ENCODE data around the gene FTO.

Gene FTO

DNA sequence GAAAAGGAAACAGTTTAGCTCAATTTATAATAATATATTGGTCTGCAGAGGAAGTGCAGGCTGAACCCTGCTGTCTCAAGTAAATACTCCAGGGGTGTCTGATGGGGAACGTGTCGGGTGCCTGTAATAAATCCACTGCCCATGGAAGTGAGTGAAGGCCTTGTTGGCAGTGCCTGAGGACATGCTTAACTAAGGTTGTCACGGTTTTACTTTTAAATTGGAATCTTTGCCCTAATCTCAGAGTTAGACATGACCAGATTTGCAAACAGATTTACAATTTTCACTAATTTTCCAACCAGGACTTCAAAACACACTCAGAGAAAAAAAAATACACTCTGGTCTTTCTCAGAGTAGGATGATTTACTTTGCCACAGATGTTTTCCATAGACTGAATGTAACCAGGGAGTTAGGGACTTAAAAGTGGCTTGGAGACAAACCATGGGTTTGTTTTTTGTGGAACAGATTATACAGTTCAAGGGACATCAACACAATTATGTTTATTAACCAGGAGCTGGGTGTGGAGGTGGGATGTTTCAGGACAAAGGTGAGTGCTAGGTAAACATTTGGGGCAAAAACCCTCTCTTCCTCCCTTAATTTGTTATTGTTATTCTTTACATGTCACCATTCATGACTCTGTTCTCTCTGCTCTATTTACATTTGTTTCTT lies 144.5 kb downstream of the FTO start:
- Histone ChIP-seq H3K36me3 (ENCODE audit: insufficient read depth, low read length) (no peaks in the 10 kb centered on the region), H3K4me1 (ENCODE audit: insufficient read depth, low read length) (peaks cover 6% of the 10 kb centered on the region), H3K9me3 (ENCODE audit: control insufficient read depth, insufficient read depth, low read length) (no peaks in the 10 kb centered on the region), H3K9ac (ENCODE audit: low read depth, low read length) (no peak overlapping the region)

DNA sequence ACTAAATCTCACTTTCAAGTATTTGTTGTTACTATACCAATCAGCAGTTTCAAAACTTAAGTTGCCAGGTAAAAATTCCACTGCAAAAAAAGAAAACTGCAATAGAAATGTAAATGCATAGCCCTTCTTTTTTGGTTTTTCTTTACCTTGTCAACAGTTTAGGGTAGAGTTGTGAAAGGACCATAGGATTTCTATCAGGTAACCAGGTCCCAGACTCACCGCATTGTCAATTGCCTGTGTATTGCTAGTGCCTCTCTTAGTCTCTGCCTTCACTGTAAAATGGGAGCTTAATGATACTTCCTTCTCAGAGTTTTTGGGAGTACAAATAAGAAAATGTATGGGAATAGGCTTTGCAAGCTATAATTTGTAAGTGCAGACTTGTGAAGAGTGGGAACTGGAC lies 145.0 kb downstream of the FTO start:
- Histone ChIP-seq H3K9me3 (ENCODE audit: control insufficient read depth, insufficient read depth, low read length) (no peaks in the 10 kb centered on the region), H3K36me3 (ENCODE audit: insufficient read depth, low read length) (no peaks in the 10 kb centered on the region), H3K9ac (ENCODE audit: low read depth, low read length) (no peak overlapping the region), H3K4me1 (ENCODE audit: insufficient read depth, low read length) (peaks cover 6% of the 10 kb centered on the region)

DNA sequence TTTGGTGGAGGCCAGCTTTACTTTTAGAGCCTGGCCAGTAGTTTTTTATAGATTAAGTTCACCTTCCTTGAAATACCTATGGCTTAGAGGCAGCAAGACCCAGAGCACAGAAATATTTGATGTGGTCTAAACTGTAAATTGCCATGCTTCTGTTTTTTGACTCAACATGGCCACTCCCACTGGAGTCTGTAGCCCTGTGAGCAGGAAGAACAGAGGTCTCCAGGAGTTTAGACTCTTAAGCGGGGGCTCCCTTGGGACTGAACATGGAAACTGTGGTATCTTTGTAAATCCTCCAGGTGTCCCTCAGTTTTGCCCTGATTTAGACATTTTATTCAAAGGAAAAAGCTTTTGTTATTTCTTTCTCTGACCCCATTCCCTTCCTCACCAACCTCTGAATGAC lies 145.6 kb downstream of the FTO start:
- Histone ChIP-seq H3K4me1 (ENCODE audit: insufficient read depth, low read length) (peaks cover 6% of the 10 kb centered on the region), H3K36me3 (ENCODE audit: insufficient read depth, low read length) (no peaks in the 10 kb centered on the region), H3K9ac (ENCODE audit: low read depth, low read length) (no peak overlapping the region)

DNA sequence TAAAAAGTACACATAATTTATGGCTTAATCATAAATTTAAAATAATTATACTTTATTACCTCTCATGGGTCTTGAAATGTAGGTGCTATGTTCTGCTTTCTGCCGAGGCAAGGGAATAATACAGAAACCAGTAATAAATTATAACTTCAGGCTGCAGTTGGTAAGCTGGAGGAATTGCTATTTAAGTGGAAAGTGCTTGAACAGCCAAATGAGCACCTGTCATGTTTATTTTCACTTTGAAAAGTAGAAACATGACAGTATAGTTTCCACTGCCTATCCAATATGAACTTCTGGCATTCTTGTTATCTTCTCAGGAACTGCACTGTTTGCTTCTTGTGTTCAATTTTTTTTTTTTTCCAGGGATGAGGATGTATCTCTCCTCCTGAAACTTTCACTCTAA lies 146.0 kb downstream of the FTO start:
- H3K9ac ChIP-seq (ENCODE audit: low read depth, low read length): no peak overlapping the region
- H3K4me1 ChIP-seq (ENCODE audit: insufficient read depth, low read length): peaks cover 6% of the 10 kb centered on the region
- no peaks in the 10 kb centered on the region for H3K9me3 ChIP-seq (ENCODE audit: control insufficient read depth, insufficient read depth, low read length)
- H3K36me3 ChIP-seq (ENCODE audit: insufficient read depth, low read length): no peaks in the 10 kb centered on the region

More for the DNA sequence above, 145.6 kb downstream of the FTO start:
- no peaks in the 10 kb centered on the region for H3K9me3 ChIP-seq (ENCODE audit: control insufficient read depth, insufficient read depth, low read length)

DNA sequence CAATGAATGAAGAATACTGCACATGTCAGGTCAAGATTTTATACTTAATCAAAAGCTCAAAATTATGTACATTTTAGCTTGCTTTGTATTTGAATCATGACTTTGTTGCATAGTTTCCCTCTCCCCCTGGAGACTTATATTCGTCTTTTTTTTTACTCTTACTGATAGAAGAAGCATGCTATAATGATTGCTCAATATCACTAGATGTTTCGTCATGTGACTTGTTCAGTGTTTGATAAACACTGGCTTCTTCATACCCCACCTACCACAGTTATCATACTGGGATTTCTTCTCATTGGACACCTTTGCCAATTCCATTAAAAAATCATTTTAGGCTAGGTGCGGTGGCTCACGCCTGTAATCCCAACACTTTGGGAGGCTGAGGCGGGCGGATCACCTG lies 148.7 kb downstream of the FTO start:
- Histone ChIP-seq H3K36me3 (ENCODE audit: insufficient read depth, low read length) (no peaks in the 10 kb centered on the region), H3K9ac (ENCODE audit: low read depth, low read length) (no peak overlapping the region), H3K4me1 (ENCODE audit: insufficient read depth, low read length) (peaks cover 6% of the 10 kb centered on the region), H3K9me3 (ENCODE audit: control insufficient read depth, insufficient read depth, low read length) (no peaks in the 10 kb centered on the region)

DNA sequence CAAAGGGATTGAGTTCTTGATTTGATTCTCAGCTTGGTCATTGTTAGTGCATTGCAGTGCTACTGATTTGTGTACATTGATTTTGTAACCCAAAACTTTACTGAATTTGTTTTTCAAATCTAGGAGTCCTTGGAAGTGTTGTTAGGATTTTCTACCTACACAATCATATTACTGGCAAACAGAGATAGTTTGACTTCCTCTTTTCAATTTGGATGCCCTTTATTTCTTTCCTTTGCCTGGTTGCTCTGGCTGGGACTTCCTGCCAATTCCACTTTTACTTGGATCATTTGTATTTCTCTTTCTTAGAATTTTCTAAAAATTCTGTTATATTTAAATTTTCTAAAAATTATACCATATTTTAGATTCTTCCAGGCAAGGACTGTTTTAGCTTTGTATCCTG lies 151.1 kb downstream of the FTO start:
- Histone ChIP-seq H3K36me3 (ENCODE audit: insufficient read depth, low read length) (no peaks in the 10 kb centered on the region), H3K9ac (ENCODE audit: low read depth, low read length) (no peak overlapping the region), H3K9me3 (ENCODE audit: control insufficient read depth, insufficient read depth, low read length) (no peaks in the 10 kb centered on the region), H3K4me1 (ENCODE audit: insufficient read depth, low read length) (no peaks in the 10 kb centered on the region)

DNA sequence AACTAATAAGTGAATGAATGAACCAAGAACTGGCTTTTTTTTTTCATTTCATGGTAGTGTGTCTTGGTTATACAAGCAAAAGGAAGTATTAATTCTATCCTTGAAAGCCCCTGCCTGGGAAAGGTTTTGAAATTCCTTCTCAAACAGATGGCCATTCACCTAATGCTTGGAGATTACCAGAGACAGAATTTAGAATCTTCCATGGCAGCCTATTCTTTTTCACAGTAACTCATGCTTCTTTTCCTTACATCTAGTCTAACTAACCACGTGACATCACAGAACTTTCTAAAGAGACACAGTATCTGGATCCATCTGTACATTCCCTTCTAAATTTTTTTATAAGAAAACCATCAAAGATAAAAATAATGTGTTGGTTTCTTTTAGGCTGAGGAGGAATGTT lies 151.6 kb downstream of the FTO start:
- Histone ChIP-seq H3K36me3 (ENCODE audit: insufficient read depth, low read length) (no peaks in the 10 kb centered on the region), H3K9ac (ENCODE audit: low read depth, low read length) (no peak overlapping the region), H3K9me3 (ENCODE audit: control insufficient read depth, insufficient read depth, low read length) (no peaks in the 10 kb centered on the region), H3K4me1 (ENCODE audit: insufficient read depth, low read length) (no peaks in the 10 kb centered on the region)

DNA sequence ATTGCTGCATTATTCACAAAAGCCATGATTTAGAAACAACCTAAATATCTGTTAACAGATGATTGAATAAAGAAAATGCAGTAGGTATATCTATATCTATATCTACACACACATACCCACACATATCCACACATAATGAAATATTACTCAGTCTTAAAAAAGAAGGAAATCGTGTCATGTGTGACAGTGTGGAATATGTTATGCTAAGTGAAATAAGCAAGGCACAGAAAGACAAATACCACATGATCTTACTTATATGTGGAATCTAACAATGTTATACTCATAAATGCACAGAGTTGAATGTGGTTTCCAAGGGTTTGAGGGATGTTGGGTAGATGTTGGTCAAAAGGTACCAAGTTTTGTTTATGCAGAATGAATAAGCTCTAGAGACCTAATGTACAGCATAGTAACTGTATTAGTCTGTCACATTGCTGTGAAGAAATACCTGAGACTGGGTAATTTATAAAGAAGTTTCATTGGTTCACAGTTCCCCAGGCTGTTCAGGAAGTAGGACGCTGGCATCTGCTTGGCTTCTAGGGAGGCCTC lies 156.1 kb downstream of the FTO start:
- Histone ChIP-seq H3K4me1 (ENCODE audit: insufficient read depth, low read length) (peaks cover 15% of the 10 kb centered on the region), H3K9ac (ENCODE audit: low read depth, low read length) (no peak overlapping the region), H3K36me3 (ENCODE audit: insufficient read depth, low read length) (no peaks in the 10 kb centered on the region), H3K9me3 (ENCODE audit: control insufficient read depth, insufficient read depth, low read length) (no peaks in the 10 kb centered on the region)

DNA sequence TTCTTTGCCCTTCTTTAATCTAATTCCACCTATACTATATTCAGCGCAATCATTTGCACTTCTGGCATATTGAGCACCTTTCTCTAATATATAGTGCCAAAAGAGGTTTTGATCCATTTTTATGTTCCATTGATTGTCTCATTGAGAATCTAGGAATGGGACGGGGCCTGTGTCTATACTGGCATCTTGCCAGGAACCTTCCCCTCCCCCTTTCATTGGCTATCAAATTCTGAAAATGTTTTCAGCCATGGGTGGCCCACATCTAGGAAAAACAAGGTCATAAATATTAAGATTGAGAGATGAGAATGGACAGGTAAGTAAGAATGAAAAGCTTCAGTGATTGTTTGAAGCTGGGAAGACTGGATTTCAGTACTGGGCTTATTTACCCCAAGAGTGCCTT lies 159.9 kb downstream of the FTO start:
- peaks cover 24% of the 10 kb centered on the region for H3K4me1 ChIP-seq (ENCODE audit: insufficient read depth, low read length)
- no peaks in the 10 kb centered on the region for H3K36me3 ChIP-seq (ENCODE audit: insufficient read depth, low read length)
- no peak overlapping the region for H3K9ac ChIP-seq (ENCODE audit: low read depth, low read length)
- no peaks in the 10 kb centered on the region for H3K9me3 ChIP-seq (ENCODE audit: control insufficient read depth, insufficient read depth, low read length)

DNA sequence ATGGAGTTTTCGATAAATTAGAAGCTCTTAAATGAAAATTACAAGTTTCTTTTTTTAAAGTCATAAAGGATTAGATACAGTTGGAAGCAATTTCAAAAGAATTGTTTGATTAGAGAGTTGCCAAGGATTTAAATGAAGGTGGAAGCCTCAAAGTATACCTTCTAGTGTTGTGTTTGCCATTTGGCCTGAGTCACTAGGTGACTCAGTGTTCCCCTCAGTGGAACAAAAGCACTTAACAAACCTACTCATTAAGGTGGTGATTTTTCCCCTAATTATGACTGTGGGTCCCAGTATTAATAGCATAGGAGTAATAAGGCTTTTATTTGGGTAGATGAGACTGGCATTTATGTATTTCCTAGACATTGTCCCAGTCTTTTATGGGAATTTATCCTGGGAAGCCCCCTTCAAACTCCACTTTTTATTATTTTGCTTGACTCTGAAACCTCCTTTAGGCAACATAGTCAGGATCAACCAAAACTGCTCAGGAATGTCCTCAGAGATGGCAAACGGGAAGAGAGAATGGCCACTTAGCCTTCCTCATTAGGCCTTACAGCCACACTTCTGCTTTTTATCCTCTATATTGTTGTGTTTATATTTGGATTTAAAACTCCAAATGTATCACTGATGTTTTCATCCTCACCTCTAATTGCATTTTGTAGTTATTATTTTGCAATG lies 161.0 kb downstream of the FTO start:
- Histone ChIP-seq H3K9me3 (ENCODE audit: control insufficient read depth, insufficient read depth, low read length) (no peaks in the 10 kb centered on the region), H3K4me1 (ENCODE audit: insufficient read depth, low read length) (peaks cover 24% of the 10 kb centered on the region), H3K9ac (ENCODE audit: low read depth, low read length) (no peak overlapping the region), H3K36me3 (ENCODE audit: insufficient read depth, low read length) (no peaks in the 10 kb centered on the region)

DNA sequence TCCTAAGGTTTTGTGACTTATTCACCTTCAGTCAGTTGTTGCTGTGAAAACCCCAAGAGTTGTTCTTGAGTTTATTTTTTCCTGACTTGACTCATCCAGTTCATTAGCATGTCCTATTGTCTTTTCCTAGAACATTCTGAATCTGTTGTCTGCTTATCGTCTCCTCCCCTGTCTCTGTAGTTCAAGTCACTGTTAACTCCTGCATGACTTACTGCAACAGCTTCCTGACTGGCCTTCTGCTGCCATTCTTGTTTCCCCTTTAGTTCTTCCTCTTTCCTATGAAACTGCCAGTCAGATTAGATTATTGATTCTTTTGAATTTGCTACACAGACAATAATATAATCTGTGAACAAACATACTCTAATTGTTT lies 161.5 kb downstream of the FTO start:
- no peaks in the 10 kb centered on the region for H3K36me3 ChIP-seq (ENCODE audit: insufficient read depth, low read length)
- no peak overlapping the region for H3K9ac ChIP-seq (ENCODE audit: low read depth, low read length)
- no peaks in the 10 kb centered on the region for H3K9me3 ChIP-seq (ENCODE audit: control insufficient read depth, insufficient read depth, low read length)
- peaks cover 24% of the 10 kb centered on the region for H3K4me1 ChIP-seq (ENCODE audit: insufficient read depth, low read length)

DNA sequence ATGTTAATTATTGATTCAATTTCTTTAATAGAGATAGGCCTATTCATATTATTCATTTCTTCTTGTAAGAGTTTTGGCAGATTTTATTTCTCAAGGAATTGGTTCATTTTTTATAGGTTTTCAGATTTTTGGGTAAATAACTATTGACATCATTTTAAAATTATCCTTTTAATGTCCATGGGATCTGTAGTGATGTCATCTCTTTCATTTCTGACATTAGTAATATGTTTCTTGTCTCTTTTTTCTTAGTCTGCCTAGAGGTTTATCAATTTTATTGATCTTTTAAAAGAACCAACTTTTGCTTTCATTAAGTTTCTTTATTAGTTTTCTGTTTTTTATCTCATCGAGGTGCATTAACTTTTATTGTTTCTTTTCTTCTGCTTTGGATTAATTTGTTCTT lies 162.6 kb downstream of the FTO start:
- Histone ChIP-seq H3K9ac (ENCODE audit: low read depth, low read length) (no peak overlapping the region), H3K4me1 (ENCODE audit: insufficient read depth, low read length) (peaks cover 24% of the 10 kb centered on the region), H3K36me3 (ENCODE audit: insufficient read depth, low read length) (no peaks in the 10 kb centered on the region), H3K9me3 (ENCODE audit: control insufficient read depth, insufficient read depth, low read length) (no peaks in the 10 kb centered on the region)

DNA sequence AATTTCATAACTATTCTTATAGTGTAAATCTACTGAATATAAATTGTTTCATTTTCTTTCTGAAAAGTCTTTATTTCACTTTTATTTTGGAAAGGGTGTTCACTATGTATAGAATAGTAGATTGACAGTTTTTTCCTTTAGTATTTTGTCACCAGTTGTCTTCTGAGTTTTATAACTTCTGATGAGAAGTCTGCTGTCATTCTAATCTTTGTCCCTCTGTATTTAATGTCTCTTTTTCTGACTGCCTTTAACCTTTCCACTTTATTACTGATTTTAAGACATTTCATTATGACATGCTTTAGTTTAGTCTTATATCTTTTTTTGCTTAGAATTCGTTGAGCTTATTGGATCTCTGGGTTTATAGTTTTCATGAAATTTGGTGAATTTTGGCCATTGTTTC lies 166.9 kb downstream of the FTO start:
- peaks cover 3% of the 10 kb centered on the region; the same call in 1 of the 2 replicates for H3K4me1 ChIP-seq (ENCODE audit: insufficient read depth, low read length)

DNA sequence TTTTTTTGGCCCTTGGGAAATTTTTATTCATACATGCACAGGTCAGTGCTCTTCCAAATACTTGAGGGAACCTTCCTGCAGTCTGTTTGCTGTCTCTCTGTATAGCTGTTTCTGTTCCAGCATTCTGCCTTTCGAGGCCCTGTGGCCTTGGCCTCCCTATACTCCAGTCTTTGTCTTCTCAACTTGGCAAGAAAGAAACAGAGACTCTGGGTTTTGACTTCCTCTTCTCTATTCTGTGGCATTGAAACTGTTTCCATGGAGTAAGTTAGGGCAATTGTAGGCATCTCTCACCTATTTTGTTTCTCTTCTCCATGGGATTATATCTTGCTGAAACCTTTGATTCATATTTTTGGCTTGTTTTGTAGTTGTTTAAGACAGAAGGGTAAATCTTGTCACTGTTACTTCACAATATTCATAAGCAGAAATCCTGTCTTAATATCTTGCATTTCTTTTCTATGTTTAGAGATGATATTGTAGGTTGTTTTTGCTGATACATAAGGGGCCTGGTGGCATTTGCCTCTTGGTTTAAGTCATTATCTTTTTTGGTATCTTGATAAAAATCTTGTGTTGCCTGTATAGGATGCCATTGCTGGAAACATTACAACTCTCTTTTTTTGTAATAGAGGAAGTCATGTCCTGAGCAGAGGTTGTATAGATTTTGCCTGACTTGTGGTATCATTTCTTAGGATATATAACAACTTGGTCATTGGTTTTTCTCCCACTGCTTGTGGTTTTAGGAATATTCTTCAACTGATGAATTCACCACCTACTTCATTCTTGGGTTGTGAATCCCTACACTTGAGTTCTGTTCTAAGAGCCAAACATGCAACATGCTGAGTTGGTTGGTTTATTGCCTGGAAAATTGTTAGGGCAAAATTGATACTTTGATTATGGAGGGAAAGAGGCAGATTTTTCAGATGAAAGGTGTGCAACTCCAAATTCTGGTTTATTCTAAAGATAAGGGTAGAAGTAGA lies 168.6 kb downstream of the FTO start:
- H3K9ac ChIP-seq (ENCODE audit: low read depth, low read length): no peak overlapping the region
- no peaks in the 10 kb centered on the region for H3K9me3 ChIP-seq (ENCODE audit: control insufficient read depth, insufficient read depth, low read length)
- no peaks in the 10 kb centered on the region for H3K4me1 ChIP-seq (ENCODE audit: insufficient read depth, low read length)
- no peaks in the 10 kb centered on the region; the same call in 1 of the 2 replicates for H3K36me3 ChIP-seq (ENCODE audit: insufficient read depth, low read length)

More for the DNA sequence above, 166.9 kb downstream of the FTO start:
- Histone ChIP-seq H3K36me3 (ENCODE audit: insufficient read depth, low read length) (no peaks in the 10 kb centered on the region; the same call in 1 of the 2 replicates), H3K9me3 (ENCODE audit: control insufficient read depth, insufficient read depth, low read length) (no peaks in the 10 kb centered on the region), H3K9ac (ENCODE audit: low read depth, low read length) (no peak overlapping the region)
